ENCODE data around the gene GPC3.
"Not testable (repeated sequence)": the region's sequence is repeated elsewhere in the genome, so short reads cannot be mapped to it uniquely, and the experiment has no call there.

GPC3 gene

GRCh38 chrX:133897593-133898163, 87.7 kb downstream of the GPC3 start:
- peak; percentile 6 for DNase-seq (ENCODE audit: low read depth)
- H3K4me3 ChIP-seq (ENCODE audit: low read depth, low read length), result no peak overlapping the region

DNA sequence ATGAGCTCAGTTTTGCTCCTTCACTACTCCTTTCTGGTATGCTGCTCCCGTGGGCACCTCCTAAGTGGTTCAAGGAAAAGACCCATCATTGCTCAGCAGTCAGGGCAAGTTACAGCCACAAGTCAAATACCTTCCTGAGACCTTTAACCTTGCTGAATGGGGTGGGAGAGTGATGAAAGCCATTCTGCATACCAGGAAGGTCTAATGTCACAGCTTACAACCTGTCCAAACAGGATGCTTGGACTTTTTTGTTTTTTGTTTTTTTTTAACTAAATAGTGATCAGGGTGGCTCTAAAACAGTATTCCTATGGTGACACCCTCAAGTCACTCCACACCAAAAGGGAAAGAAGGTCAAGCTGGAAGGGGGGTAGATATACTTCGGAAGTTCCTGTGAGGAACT, 93.1 kb downstream of the GPC3 start:
- H3K4me3 ChIP-seq (ENCODE audit: low read depth, low read length), result no peak overlapping the region
- TF ChIP-seq, protein P1, sequence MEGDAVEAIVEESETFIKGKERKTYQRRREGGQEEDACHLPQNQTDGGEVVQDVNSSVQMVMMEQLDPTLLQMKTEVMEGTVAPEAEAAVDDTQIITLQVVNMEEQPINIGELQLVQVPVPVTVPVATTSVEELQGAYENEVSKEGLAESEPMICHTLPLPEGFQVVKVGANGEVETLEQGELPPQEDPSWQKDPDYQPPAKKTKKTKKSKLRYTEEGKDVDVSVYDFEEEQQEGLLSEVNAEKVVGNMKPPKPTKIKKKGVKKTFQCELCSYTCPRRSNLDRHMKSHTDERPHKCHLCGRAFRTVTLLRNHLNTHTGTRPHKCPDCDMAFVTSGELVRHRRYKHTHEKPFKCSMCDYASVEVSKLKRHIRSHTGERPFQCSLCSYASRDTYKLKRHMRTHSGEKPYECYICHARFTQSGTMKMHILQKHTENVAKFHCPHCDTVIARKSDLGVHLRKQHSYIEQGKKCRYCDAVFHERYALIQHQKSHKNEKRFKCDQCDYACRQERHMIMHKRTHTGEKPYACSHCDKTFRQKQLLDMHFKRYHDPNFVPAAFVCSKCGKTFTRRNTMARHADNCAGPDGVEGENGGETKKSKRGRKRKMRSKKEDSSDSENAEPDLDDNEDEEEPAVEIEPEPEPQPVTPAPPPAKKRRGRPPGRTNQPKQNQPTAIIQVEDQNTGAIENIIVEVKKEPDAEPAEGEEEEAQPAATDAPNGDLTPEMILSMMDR (conservative IDR thresholded peaks at IDR 0.05; ENCODE audit: low read depth, low read length), result no peak
- no peak for DNase-seq (ENCODE audit: low read depth)

More at GRCh38 chrX:133897593-133898163, 87.7 kb downstream of the GPC3 start:
- TF ChIP-seq, protein P1 (conservative IDR thresholded peaks at IDR 0.05; ENCODE audit: low read depth, low read length), result no peak

DNA sequence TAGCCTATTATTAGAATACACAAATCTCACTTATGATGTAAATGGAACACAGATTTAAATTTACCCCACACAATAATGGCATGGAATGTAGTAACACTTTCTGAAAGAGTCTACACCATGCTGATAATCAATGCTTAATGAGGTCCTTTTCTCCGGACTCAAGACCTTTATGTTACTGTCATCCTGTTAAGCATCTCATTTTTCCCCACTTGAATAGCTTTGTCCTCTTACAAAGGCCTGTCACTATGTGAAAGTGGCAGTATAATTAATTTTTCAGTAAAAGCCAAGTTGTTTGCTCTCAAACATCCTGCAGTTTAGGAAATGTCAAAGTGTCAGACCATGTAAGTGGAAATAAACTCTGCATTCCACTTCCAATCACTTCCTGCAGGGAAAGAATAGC, 96.4 kb downstream of the GPC3 start:
- no peak overlapping the region for H3K4me3 ChIP-seq (ENCODE audit: low read depth, low read length)
- no peak for DNase-seq (ENCODE audit: low read depth)
- TF ChIP-seq, protein P1 (conservative IDR thresholded peaks at IDR 0.05; ENCODE audit: low read depth, low read length), result no peak

DNA sequence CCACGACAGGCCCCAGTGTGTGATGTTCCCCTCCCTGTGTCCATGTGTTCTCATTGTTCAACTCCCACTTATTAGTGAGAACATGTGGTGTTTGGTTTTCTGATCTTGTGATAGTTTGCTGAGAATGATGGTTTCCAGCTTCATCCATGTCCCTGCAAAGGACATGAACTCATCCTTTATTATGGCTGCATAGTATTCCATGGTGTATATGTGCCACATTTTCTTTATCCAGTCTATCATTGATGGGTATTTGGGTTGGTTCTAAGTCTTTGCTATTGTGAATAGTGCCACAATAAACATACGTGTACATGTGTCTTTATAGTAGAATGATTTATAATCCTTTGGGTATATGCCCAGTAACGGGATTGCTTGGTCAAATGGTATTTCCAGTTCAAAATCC, 97.3 kb downstream of the GPC3 start:
- H3K4me3 ChIP-seq (ENCODE audit: low read depth, low read length); DNase-seq (ENCODE audit: low read depth): not testable (repeated sequence)

- H3K4me3 ChIP-seq (ENCODE audit: low read depth, low read length), result no peak overlapping the region
- DNase-seq (ENCODE audit: low read depth), result no peak
- TF ChIP-seq, protein P1 (conservative IDR thresholded peaks at IDR 0.05; ENCODE audit: low read depth, low read length), result no peak
Observed at GRCh38 chrX:133884430-133885394, 100.7 kb downstream of the GPC3 start.

DNA sequence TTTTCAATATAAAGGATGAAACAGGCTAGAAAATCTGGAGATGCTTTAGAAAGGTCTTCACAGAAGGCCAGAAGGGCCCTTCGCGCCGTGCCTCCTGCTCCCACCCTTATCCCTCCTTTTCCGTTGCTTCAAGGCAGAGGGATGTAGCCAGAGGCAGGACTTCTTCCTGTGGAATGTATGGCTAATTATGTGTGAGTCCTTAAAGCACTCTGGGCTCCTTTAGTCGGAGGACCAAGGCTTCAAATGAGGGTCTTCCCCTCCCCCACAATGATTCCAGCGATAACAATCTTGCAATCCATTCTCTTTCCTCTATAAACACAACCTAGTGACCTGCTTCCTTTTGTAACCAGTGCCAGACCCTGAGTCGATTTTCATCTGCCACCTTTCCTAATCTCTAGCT, 103.5 kb downstream of the GPC3 start:
- DNase-seq (ENCODE audit: low read depth), result no peak
- TF ChIP-seq, protein P1 (conservative IDR thresholded peaks at IDR 0.05; ENCODE audit: low read depth, low read length), result no peak
- no peak overlapping the region for H3K4me3 ChIP-seq (ENCODE audit: low read depth, low read length)

DNA sequence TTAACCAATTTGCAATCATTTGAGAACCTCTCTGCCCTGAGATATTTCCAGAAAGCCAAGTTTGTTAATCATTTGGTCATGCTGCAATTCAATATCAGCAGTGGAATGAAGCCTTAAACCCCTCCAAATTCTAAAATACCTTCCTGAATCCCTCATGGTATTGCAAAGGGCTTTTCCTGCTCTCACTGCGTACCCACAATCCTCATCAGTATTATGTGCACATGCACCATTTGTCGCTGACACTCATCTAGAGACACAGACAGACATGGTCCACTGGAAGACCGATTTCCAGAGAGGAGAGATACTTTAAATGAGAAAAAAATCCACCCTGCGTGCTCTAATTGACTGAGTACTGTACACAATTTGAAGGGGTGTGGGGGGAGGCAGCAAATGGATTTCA, 104.4 kb downstream of the GPC3 start:
- TF ChIP-seq, protein P1 (conservative IDR thresholded peaks at IDR 0.05; ENCODE audit: low read depth, low read length), result no peak
- no peak overlapping the region for H3K4me3 ChIP-seq (ENCODE audit: low read depth, low read length)
- DNase-seq (ENCODE audit: low read depth), result no peak

Measured in choroid plexus epithelial cell (primary cell).